Esophagus squamous epithelium (tissue), 4 donors: ENCODE measurements around the gene DOK5.

Experiments used
- POLR2A ChIP-seq, 4 donors: fragments of 450-650 bp; IDR thresholded peaks; one replicate each; pipeline ENCODE4 v1.6.1; 2017; ENCODE audit warnings: antibody characterized with exemption in 4 of 4, mild to moderate bottlenecking in 4 of 4, moderate library complexity in 3 of 4
- TF ChIP-seq, protein P1 (sequence below), 6 experiments: fragments of 450-650 bp in 4 of 6; fragments of 200-600 bp in 2 of 6; sonication (generic) in 2 of 6; IDR thresholded peaks; one replicate each; pipeline ENCODE4 v1.5.1; 2016 to 2019; ENCODE audit warnings: antibody characterized with exemption in 6 of 6, mild to moderate bottlenecking in 4 of 6, moderate library complexity in 4 of 6

DNA sequence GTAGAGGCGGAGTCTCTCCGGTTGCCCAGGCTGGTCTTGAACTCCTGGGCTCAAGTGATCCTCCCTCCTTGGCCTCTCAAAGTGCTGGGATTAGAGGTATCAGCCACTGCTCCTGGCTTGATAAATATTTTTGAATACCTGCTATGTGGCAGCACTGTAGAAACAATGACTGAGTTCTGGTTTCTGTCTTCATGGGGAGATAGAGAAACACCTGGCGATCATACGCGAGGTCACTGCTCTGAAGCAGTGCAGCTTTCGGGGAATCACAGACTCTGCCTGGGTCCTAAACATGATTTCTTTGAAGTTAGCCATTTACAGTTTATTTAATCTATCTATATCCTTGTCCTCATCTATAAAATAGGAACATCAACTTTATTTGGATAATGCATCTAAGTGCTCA is 31.2 kb downstream of the DOK5 start:
- no peak for TF ChIP-seq POLR2A (IDR thresholded peaks at IDR 0.05)
- TF ChIP-seq, protein P1, sequence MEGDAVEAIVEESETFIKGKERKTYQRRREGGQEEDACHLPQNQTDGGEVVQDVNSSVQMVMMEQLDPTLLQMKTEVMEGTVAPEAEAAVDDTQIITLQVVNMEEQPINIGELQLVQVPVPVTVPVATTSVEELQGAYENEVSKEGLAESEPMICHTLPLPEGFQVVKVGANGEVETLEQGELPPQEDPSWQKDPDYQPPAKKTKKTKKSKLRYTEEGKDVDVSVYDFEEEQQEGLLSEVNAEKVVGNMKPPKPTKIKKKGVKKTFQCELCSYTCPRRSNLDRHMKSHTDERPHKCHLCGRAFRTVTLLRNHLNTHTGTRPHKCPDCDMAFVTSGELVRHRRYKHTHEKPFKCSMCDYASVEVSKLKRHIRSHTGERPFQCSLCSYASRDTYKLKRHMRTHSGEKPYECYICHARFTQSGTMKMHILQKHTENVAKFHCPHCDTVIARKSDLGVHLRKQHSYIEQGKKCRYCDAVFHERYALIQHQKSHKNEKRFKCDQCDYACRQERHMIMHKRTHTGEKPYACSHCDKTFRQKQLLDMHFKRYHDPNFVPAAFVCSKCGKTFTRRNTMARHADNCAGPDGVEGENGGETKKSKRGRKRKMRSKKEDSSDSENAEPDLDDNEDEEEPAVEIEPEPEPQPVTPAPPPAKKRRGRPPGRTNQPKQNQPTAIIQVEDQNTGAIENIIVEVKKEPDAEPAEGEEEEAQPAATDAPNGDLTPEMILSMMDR (IDR thresholded peaks at IDR 0.05), result no peak
